Activated CD4-positive, alpha-beta memory T cell treated with anti-CD3 and anti-CD28 coated beads, Interleukin-2, amount 10 ng/mL, durations not matched to agents 7 days and 5 days (primary cell): Measurements from ENCODE around the gene SMAP1. TPM values are rescaled to one million over a fixed set of nuclear protein-coding genes. Genes with fewer than 3 reads are reported as not detected.
"Not testable (repeated sequence)": the region's sequence is repeated elsewhere in the genome, so short reads cannot be mapped to it uniquely, and the experiment has no call there.

Experiments used
- CTCF ChIA-PET: fragments of 350-600 bp; sonication (Branson Sonifier 250); formaldehyde crosslinking; loops from one replicate; lab custom pipeline; 2021; ENCODE audit warnings: antibody characterized with exemption, inconsistent platforms; lab: Charles Lee
- POLR2A ChIA-PET: fragments of 350-600 bp; sonication (Branson Sonifier 250); formaldehyde crosslinking; loops from one replicate; lab custom pipeline; 2021; ENCODE audit warnings: antibody characterized with exemption; lab: Charles Lee
- DNase-seq: peaks from one replicate; pipeline ENCODE4 v3.0.0-alpha.2; 2020
- H3K27ac Mint-ChIP-seq: one replicate; pipeline ENCODE4 v1.8.0; 2021; ENCODE audit warnings: mild to moderate bottlenecking, mixed read lengths
- H3K27me3 Mint-ChIP-seq: one replicate; pipeline ENCODE4 v1.8.0; 2021; ENCODE audit warnings: mixed read lengths
- H3K36me3 Mint-ChIP-seq: one replicate; pipeline ENCODE4 v1.8.0; 2021; ENCODE audit warnings: low read depth, mixed read lengths
- H3K4me1 Mint-ChIP-seq: one replicate; pipeline ENCODE4 v1.8.0; 2021; ENCODE audit warnings: mixed read lengths
- H3K4me3 Mint-ChIP-seq: one replicate; pipeline ENCODE4 v1.8.0; 2021; ENCODE audit warnings: mild to moderate bottlenecking, mixed read lengths
- H3K9me3 Mint-ChIP-seq: one replicate; pipeline ENCODE4 v1.8.0; 2021; ENCODE audit warnings: mixed read lengths
- total RNA-seq, 2 experiments: library from RNA; stranded (reverse); gene quantifications; one replicate each; pipeline ENCODE4 v1.2.3, GENCODE V29; 2021

SMAP1 gene
- total RNA-seq, 2 experiments from 2014 or later: 48.4 to 48.6 TPM

- H3K36me3 Mint-ChIP-seq: peaks cover 24% of the 10 kb centered on the region
- H3K27ac Mint-ChIP-seq: peak overlapping the region; percentile 76
- H3K4me1 Mint-ChIP-seq: peaks cover 42% of the 10 kb centered on the region
- POLR2A ChIA-PET: interaction anchor here (1.2 to 1.5 kb wide), 2 partner anchors 8 to 10 kb away, joined by 3 to 8 read pairs; no protein-coding TSS in a partner anchor
- CTCF ChIA-PET: interaction anchor here (1.0 to 2.7 kb wide), 3 partner anchors 10 to 238 kb away, joined by 3 to 14 read pairs (median 3); no protein-coding TSS in a partner anchor
- H3K27me3 Mint-ChIP-seq: no peaks in the 10 kb centered on the region
- H3K4me3 Mint-ChIP-seq: no peak overlapping the region
- H3K9me3 Mint-ChIP-seq: peaks cover 12% of the 10 kb centered on the region
- DNase-seq: no peak
These were observed 49.5 kb downstream of the SMAP1 start for GRCh38 chr6:70717038-70717801.

GRCh38 chr6:70724524-70724923, 56.8 kb downstream of the SMAP1 start:
- Mint-ChIP-seq H3K27ac (no peak overlapping the region), H3K36me3 (peaks cover 7% of the 10 kb centered on the region), H3K9me3 (no peaks in the 10 kb centered on the region), H3K4me3 (no peak overlapping the region), H3K27me3 (no peaks in the 10 kb centered on the region), H3K4me1 (peaks cover 17% of the 10 kb centered on the region)
- POLR2A ChIA-PET: no interaction called here
- DNase-seq: no peak
- CTCF ChIA-PET: interaction anchor here (0.7 kb wide), 1 partner anchor 71 kb away, joined by 4 read pairs; no protein-coding TSS in a partner anchor

GRCh38 chr6:70725817-70726415, 58.2 kb downstream of the SMAP1 start:
- ChIA-PET CTCF (no interaction called here), POLR2A (interaction anchor here (1.3 kb wide), 1 partner anchor 58 kb away, joined by 3 read pairs; the partner anchor contains the start of gene SMAP1)
- peaks cover 7% of the 10 kb centered on the region for H3K36me3 Mint-ChIP-seq
- peaks cover 12% of the 10 kb centered on the region for H3K4me1 Mint-ChIP-seq
- H3K9me3 Mint-ChIP-seq: no peaks in the 10 kb centered on the region
- no peak for DNase-seq
- H3K27ac Mint-ChIP-seq: no peak overlapping the region
- no peaks in the 10 kb centered on the region for H3K27me3 Mint-ChIP-seq
- no peak overlapping the region for H3K4me3 Mint-ChIP-seq

- CTCF ChIA-PET: no interaction called here
- H3K4me3 Mint-ChIP-seq: no peak overlapping the region
- H3K36me3 Mint-ChIP-seq: peaks cover 34% of the 10 kb centered on the region
- DNase-seq: no peak
- H3K9me3 Mint-ChIP-seq: no peaks in the 10 kb centered on the region
- H3K4me1 Mint-ChIP-seq: no peaks in the 10 kb centered on the region
- H3K27ac Mint-ChIP-seq: no peak overlapping the region
- H3K27me3 Mint-ChIP-seq: no peaks in the 10 kb centered on the region
- POLR2A ChIA-PET: no interaction called here
These were observed 66.7 kb downstream of the SMAP1 start for GRCh38 chr6:70734381-70734780.

- Mint-ChIP-seq H3K36me3 (peaks cover 34% of the 10 kb centered on the region), H3K9me3 (no peaks in the 10 kb centered on the region), H3K27ac (no peak overlapping the region), H3K4me1 (no peaks in the 10 kb centered on the region), H3K4me3 (no peak overlapping the region), H3K27me3 (no peaks in the 10 kb centered on the region)
- DNase-seq: no peak
- ChIA-PET POLR2A (no interaction called here), CTCF (no interaction called here)
These were observed 67.3 kb downstream of the SMAP1 start for GRCh38 chr6:70734979-70735378.

GRCh38 chr6:70735513-70735912, 67.8 kb downstream of the SMAP1 start:
- Mint-ChIP-seq H3K27ac (no peak overlapping the region), H3K4me3 (no peak overlapping the region), H3K4me1 (no peaks in the 10 kb centered on the region), H3K9me3 (peaks cover 2% of the 10 kb centered on the region), H3K36me3 (peaks cover 39% of the 10 kb centered on the region), H3K27me3 (no peaks in the 10 kb centered on the region)
- ChIA-PET POLR2A (no interaction called here), CTCF (no interaction called here)
- no peak for DNase-seq

GRCh38 chr6:70738028-70738427, 70.3 kb downstream of the SMAP1 start:
- peaks cover 58% of the 10 kb centered on the region for H3K36me3 Mint-ChIP-seq

GRCh38 chr6:70739534-70739933, 71.9 kb downstream of the SMAP1 start:
- Mint-ChIP-seq H3K9me3 (peaks cover 27% of the 10 kb centered on the region), H3K4me1 (peaks cover under 1% of the 10 kb centered on the region), H3K27ac (no peak overlapping the region), H3K36me3 (peaks cover 58% of the 10 kb centered on the region), H3K27me3 (no peaks in the 10 kb centered on the region), H3K4me3 (no peak overlapping the region)
- POLR2A ChIA-PET: no interaction called here
- no peak for DNase-seq
- CTCF ChIA-PET: no interaction called here

More at GRCh38 chr6:70738028-70738427, 70.3 kb downstream of the SMAP1 start:
- CTCF ChIA-PET: no interaction called here
- Mint-ChIP-seq H3K9me3 (peaks cover 20% of the 10 kb centered on the region), H3K4me3 (no peak overlapping the region), H3K27me3 (no peaks in the 10 kb centered on the region), H3K4me1 (no peaks in the 10 kb centered on the region), H3K27ac (no peak overlapping the region)
- POLR2A ChIA-PET: no interaction called here
- no peak for DNase-seq

GRCh38 chr6:70740746-70741145, 73.1 kb downstream of the SMAP1 start:
- H3K4me3 Mint-ChIP-seq, DNase-seq, H3K27me3 Mint-ChIP-seq, H3K27ac Mint-ChIP-seq, H3K4me1 Mint-ChIP-seq, POLR2A ChIA-PET: not testable (repeated sequence)
- peaks cover 27% of the 10 kb centered on the region for H3K9me3 Mint-ChIP-seq
- CTCF ChIA-PET: interaction anchor here (0.6 kb wide), 1 partner anchor 143 kb away, joined by 3 read pairs; no protein-coding TSS in a partner anchor
- peaks cover 61% of the 10 kb centered on the region for H3K36me3 Mint-ChIP-seq

GRCh38 chr6:70742462-70742861, 74.8 kb downstream of the SMAP1 start:
- H3K27ac Mint-ChIP-seq, DNase-seq, H3K4me1 Mint-ChIP-seq, CTCF ChIA-PET, POLR2A ChIA-PET, H3K4me3 Mint-ChIP-seq, H3K27me3 Mint-ChIP-seq: not testable (repeated sequence)
- H3K36me3 Mint-ChIP-seq: peaks cover 67% of the 10 kb centered on the region
- H3K9me3 Mint-ChIP-seq: peaks cover 27% of the 10 kb centered on the region

- ChIA-PET POLR2A (no interaction called here), CTCF (no interaction called here)
- Mint-ChIP-seq H3K36me3 (peaks cover 22% of the 10 kb centered on the region), H3K4me1 (no peaks in the 10 kb centered on the region), H3K27ac (no peak overlapping the region), H3K27me3 (no peaks in the 10 kb centered on the region), H3K9me3 (no peaks in the 10 kb centered on the region), H3K4me3 (no peak overlapping the region)
- no peak for DNase-seq
These were observed 86.2 kb downstream of the SMAP1 start for GRCh38 chr6:70753870-70754380.

- Mint-ChIP-seq H3K36me3 (peaks cover 17% of the 10 kb centered on the region), H3K4me3 (no peak overlapping the region), H3K27me3 (no peaks in the 10 kb centered on the region), H3K4me1 (no peaks in the 10 kb centered on the region), H3K27ac (no peak overlapping the region), H3K9me3 (no peaks in the 10 kb centered on the region)
- ChIA-PET CTCF (interaction anchor here (0.9 kb wide), 1 partner anchor 11 kb away, joined by 3 read pairs; no protein-coding TSS in a partner anchor), POLR2A (no interaction called here)
- DNase-seq: no peak
These were observed 91.2 kb downstream of the SMAP1 start for GRCh38 chr6:70758883-70759282.
